Stimulated activated effector memory CD8-positive, alpha-beta T cell treated with anti-CD3 and anti-CD28 coated beads, Interleukin-12 subunit alpha, Interleukin-12 subunit beta, amount 100 ng/mL, for 72 hours (primary cell): Measurements from ENCODE around the gene DNAJC30.

Experiments
- ATAC-seq: fragments of 150-1000 bp; cut with Tn5 transposase; 2 replicates; pipeline ENCODE4 v1.10.0; 2021
- DNase-seq, 2 donors: peaks; one replicate each; pipeline ENCODE4 v3.0.0; 2021 to 2022; ENCODE audit warnings: low spot score in 2 of 2
- H3K27ac Mint-ChIP-seq: one replicate; pipeline ENCODE4 v1.8.0; 2022; ENCODE audit warnings: mild to moderate bottlenecking, mixed read lengths
- H3K36me3 Mint-ChIP-seq: one replicate; pipeline ENCODE4 v1.8.0; 2022; ENCODE audit warnings: mild to moderate bottlenecking, mixed read lengths
- H3K4me1 Mint-ChIP-seq: one replicate; pipeline ENCODE4 v1.8.0; 2022; ENCODE audit warnings: mixed read lengths
- H3K4me3 Mint-ChIP-seq: one replicate; pipeline ENCODE4 v1.8.0; 2022; ENCODE audit warnings: mild to moderate bottlenecking, mixed read lengths
- H3K9me3 Mint-ChIP-seq: one replicate; pipeline ENCODE4 v1.8.0; 2022; ENCODE audit warnings: mixed read lengths

The DNAJC30 gene

DNA sequence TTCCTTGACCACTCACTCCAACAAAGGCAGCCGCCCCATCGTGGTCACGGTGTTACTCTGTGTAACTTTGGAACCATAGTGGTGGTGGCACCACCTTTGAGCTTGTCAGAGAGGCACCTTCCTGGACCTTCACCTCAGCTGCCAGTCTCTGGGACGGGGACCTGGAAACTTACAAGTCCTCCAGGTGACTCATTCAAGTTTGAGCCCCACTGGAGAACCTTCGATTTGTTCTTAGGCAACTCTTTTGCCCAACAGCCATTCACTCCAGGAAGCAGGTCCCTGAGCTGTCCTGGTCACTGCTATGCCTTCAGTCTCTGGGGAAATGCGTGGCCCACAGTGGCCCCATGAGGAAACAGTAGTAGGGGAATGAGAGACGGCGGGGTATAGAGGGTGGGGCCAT lies 19.0 kb upstream of the DNAJC30 start:
- peak overlapping the region; percentile 79 for H3K27ac Mint-ChIP-seq
- H3K4me3 Mint-ChIP-seq, result no peak overlapping the region
- no peak for ATAC-seq
- H3K4me1 Mint-ChIP-seq, result peaks cover 23% of the 10 kb centered on the region
- peaks cover 83% of the 10 kb centered on the region for H3K36me3 Mint-ChIP-seq
- no peak for DNase-seq
- no peaks in the 10 kb centered on the region for H3K9me3 Mint-ChIP-seq

DNA sequence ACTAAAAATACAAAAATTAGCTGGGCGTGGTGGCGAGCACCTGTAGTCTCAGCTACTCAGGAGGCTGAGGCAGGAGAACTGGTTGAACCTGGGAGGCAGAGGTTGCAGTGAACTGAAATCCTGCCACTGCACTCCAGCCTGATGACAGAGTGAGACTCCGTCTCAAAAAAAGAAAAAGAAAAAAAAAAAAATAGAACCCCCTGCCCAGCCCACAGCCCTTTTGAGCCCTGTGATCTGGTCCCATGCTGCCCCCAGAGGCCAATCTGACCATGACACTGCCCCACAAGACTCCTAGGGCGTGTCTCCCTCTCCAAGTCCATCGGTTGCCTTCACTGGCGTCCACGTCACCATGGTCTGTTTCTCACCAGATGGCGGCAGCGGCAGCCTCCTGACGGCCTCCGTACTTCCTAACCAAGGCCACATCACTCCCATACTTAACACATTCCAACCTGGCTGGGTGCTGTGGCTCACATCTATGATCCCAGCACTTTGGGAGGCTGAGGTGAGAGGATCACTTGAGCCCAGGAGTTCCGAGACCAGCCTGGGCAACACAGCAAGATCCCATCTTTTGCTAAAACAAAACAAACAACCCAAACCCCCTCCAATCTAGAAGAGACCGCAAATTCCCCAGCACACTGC lies 18.2 kb upstream of the DNAJC30 start:
- Mint-ChIP-seq H3K27ac (peak overlapping the region; percentile 79), H3K9me3 (no peaks in the 10 kb centered on the region), H3K4me1 (peaks cover 15% of the 10 kb centered on the region), H3K4me3 (no peak overlapping the region), H3K36me3 (peaks cover 85% of the 10 kb centered on the region)
- DNase-seq, result no peak
- no peak for ATAC-seq

DNA sequence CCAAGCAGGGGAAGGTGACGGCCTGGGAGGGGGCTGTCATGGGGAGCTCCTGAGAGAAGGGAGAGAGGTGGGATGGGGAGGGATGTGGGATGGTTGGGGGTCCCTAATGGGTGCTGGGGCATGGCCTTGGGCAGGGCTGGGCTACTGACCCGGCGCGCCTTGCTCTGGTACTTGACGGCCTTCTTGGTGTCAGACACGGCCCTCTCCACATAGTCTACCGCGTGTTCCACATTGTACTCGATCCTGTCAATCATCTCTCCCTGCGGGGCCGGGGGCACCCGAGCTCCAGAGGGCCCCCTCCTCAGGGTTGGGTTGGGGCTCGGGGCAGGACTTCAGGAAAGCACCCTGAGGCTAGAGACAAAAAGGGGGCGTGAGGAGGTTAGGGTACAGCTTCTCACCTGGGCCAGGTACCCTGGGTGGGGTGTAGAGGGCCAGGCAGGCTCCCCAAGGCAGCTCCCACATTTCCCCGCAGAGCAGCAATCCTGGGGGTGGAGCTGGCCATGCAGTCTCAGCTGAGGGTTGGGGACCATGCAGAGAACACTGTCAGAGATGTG lies 17.4 kb upstream of the DNAJC30 start:
- peak overlapping the region; percentile 17 for H3K27ac Mint-ChIP-seq
- no peak for DNase-seq
- H3K4me3 Mint-ChIP-seq, result no peak overlapping the region
- no peak for ATAC-seq
- peaks cover 11% of the 10 kb centered on the region for H3K4me1 Mint-ChIP-seq
- H3K36me3 Mint-ChIP-seq, result peaks cover 86% of the 10 kb centered on the region
- no peaks in the 10 kb centered on the region for H3K9me3 Mint-ChIP-seq

DNA sequence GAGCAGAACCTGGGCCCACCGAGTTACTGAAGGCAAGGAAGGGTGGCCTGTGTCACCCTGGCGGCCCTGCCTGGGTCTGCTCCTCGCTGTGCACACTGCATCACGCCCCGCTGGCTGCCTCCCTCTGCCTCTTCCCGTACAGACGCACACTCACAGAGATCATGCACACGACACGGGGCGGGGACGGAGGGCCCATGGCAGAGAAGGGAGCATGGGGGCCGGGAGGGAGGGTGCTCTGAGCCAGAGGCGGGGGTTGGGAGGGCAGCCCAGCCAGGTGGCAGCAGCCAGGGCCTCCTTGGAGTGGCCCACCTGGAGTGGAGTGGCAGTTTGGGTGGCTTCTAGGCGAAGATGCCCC lies 16.8 kb upstream of the DNAJC30 start:
- Mint-ChIP-seq H3K9me3 (no peaks in the 10 kb centered on the region), H3K4me3 (no peak overlapping the region), H3K36me3 (peaks cover 92% of the 10 kb centered on the region), H3K27ac (peak overlapping the region; percentile 17), H3K4me1 (peaks cover 11% of the 10 kb centered on the region)
- DNase-seq (no peak), ATAC-seq (no peak)

DNA sequence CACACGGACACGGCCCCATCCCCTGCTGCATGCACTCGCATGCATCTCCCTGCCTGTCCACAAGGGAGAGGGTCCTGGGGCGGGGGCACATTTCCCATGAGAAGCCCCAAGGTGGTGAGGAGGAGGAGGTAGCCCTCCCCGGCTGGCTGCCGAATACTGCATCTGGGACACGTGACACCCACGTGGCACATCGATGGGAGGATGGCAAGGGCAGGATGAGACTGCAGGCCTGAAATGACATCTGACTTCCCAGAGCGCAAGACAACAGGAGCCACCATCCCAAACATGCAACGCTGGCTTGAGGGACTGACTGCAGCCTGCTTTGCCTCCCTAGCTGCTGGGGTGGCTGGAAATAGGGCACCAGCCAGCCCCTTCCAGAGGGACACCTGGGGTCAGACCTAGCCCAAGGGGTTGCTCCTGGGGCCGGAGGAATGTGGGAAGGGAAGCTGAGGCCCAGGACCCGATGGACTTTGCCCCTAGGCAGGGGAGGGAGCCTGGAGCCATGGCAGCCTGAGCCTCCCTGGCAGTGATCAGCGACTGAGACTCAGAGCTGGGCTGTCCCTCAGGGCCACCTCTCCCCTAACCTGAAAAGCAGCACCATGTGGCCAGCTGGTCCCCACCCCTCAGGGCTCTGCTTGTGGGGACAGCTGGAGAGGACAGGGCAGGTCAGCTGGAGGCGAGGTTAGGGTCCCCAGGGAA lies 16.3 kb upstream of the DNAJC30 start:
- ATAC-seq (no peak), DNase-seq (no peak)
- Mint-ChIP-seq H3K36me3 (peaks cover 94% of the 10 kb centered on the region), H3K27ac (peak overlapping the region; percentile 72), H3K4me1 (peaks cover 15% of the 10 kb centered on the region), H3K9me3 (no peaks in the 10 kb centered on the region), H3K4me3 (no peak overlapping the region)

DNA sequence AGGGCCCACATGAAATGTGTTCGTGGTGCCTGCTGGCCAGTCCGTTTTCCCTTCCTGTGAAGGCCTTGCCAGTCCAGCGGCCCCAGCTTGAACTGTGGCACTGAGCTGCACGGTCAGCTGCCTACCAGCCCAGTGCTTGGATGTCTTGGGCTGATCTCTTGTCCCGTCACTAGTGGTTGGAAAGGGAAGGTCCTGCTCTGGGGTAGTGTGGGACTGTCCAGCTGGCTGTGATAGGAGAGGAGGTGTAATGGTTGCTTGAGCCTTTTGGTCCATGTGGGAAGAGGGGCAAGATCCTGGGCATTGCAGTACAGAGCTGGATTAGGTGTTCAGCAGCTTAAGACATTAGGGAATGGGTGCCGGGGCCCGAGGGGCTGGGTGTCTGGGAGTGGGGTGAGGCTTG lies 15.2 kb upstream of the DNAJC30 start:
- H3K27ac Mint-ChIP-seq, result peak overlapping the region; percentile 72
- DNase-seq (no peak), ATAC-seq (no peak)
- H3K4me1 Mint-ChIP-seq, result peaks cover 18% of the 10 kb centered on the region
- no peaks in the 10 kb centered on the region for H3K9me3 Mint-ChIP-seq
- no peak overlapping the region for H3K4me3 Mint-ChIP-seq
- H3K36me3 Mint-ChIP-seq, result peaks cover 92% of the 10 kb centered on the region

DNA sequence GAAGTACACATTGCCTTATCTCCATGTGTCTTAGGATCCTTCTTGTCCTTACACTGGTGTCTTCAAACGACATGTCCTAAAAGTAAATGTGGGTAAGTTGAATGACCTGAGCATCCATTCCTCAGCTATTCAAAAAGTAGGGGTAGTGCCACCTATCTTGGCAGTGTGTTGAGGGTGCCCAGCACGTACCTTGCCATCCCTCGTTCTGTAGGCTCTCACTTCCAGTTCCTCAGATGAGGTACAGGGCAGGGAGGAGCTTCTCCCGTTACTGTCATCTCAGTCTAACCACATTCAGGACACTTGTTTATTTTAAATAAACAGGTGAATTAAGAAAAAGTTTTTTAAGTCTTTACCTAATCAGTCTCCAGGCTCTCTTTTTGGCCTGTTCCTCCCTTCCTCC lies 13.1 kb upstream of the DNAJC30 start:
- Mint-ChIP-seq H3K4me1 (peaks cover 7% of the 10 kb centered on the region), H3K36me3 (peaks cover 88% of the 10 kb centered on the region), H3K27ac (peak overlapping the region; percentile 56), H3K4me3 (no peak overlapping the region), H3K9me3 (no peaks in the 10 kb centered on the region)
- ATAC-seq (no peak), DNase-seq (no peak)

DNA sequence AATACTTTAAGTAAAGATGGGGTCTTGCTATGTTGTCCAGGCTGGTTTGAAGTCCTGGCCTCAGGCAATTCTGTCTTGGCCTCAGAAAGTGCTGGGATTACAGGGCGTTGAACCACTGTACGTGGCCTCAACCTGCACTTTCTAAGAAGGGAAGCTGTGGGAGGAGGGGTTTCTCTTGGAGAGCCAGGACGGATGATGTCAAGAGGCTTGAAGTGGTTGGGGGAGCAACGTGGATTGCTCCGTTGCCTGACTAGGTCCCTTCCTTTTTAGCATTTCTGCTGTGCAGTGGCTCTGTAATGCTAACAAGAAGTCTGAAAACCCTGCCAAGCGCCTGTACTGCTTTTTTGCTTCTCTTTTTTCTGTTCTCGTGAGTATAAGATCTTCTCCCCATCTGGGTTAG lies 7.4 kb upstream of the DNAJC30 start:
- no peak overlapping the region for H3K4me3 Mint-ChIP-seq
- no peak for DNase-seq

DNA sequence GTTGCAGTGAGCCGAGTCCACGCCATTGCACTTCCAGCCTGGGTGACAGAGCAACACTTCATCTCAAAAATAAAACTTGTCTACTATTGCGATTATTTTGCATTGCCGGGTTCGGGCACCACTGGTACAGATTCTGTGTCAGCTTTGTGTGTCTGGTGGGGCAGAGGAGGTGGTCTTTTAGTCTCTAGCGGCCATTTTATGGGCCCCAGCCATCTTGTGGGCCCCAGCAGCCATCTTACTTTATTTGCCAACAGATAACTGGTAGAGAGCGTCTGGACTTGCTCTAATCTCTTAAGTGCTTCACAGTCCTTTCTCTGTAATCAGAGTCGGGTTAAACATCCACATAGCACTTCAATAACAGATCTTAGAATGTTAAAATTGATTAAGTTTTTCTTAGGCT lies 5.0 kb upstream of the DNAJC30 start:
- peak overlapping the region; percentile 30 for H3K27ac Mint-ChIP-seq
- peaks cover 29% of the 10 kb centered on the region for H3K4me1 Mint-ChIP-seq
- no peak for DNase-seq
- H3K36me3 Mint-ChIP-seq, result peaks cover 90% of the 10 kb centered on the region
- no peak overlapping the region for H3K4me3 Mint-ChIP-seq
- no peak for ATAC-seq
- H3K9me3 Mint-ChIP-seq, result no peaks in the 10 kb centered on the region

More for the DNA sequence above, 7.4 kb upstream of the DNAJC30 start:
- no peaks in the 10 kb centered on the region for H3K9me3 Mint-ChIP-seq
- no peak for ATAC-seq
- peaks cover 93% of the 10 kb centered on the region for H3K36me3 Mint-ChIP-seq
- no peak overlapping the region for H3K27ac Mint-ChIP-seq
- H3K4me1 Mint-ChIP-seq, result peaks cover 27% of the 10 kb centered on the region

DNA sequence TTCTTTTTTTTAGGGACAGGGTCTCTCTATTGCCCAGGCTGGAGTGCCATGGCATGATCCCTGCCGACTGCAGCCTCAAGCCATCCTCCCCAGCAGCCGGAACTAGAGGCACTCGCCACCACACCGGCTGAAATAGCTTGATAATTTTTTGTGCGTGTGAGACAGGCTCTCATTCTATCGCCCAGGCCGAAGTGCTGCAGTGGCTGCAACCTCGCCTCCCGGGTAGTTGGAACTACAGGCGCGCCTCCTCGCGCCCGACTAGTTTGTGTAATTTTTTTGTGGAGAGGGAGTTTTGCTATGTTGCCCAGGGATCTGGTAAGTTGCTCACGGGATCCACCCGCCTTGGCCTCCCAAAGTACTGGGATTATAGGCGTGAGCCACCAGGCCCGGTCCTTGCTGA lies 2.1 kb upstream of the DNAJC30 start:
- no peak for ATAC-seq
- no peak for DNase-seq
- Mint-ChIP-seq H3K36me3 (peaks cover 78% of the 10 kb centered on the region), H3K27ac (no peak overlapping the region), H3K4me3 (peak overlapping the region; percentile 96), H3K9me3 (no peaks in the 10 kb centered on the region), H3K4me1 (peaks cover 43% of the 10 kb centered on the region)

DNA sequence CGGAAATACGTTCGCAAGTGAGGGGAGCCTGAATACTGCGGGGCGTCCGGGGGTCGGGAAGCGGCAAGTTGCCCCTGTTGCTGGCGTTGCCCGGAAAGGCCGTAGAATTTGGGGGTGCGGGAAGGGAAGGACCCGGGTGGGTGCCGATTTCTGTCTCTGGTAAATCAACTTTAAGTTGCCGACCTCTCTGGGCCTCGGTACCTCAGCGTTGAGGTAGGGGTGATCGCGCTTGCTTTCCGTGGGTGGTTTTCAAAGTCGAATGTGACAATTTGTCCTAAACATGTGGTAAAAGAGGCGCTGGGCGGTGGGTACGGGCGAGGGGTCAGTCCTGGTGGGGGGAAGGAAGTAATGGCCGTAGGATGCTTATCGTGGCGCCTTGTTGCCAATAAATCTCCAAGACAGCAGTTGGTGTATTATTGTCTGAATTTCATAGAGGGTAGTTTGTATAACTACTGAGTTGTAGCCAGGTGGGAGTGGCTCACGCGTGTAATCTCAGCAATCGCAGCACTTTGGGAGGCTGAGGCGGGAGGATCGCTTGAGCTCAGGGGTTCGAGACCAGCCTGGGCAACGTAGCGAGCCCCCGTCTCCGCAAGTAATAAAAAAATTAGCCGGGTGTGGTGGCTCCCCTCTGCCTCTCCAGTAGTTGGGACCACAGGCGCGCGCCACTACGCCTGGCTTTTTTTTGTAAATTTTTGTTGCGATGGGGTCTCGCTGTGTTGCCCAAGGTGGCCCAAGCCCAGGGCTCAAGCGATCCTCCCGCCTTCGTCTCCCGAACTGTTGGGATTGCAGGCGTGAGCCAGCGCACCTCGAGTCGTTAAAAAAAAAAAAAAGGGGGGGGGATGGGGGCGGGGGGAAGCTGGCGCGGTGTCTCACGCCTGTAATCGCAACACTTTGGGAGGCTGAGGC lies 788 bp upstream of the DNAJC30 start:
- Mint-ChIP-seq H3K4me3 (peak overlapping the region; percentile 96), H3K27ac (peak overlapping the region; percentile 97), H3K9me3 (no peaks in the 10 kb centered on the region), H3K36me3 (peaks cover 67% of the 10 kb centered on the region), H3K4me1 (peaks cover 32% of the 10 kb centered on the region)
- ATAC-seq, result no peak
- DNase-seq, result no peak

DNA sequence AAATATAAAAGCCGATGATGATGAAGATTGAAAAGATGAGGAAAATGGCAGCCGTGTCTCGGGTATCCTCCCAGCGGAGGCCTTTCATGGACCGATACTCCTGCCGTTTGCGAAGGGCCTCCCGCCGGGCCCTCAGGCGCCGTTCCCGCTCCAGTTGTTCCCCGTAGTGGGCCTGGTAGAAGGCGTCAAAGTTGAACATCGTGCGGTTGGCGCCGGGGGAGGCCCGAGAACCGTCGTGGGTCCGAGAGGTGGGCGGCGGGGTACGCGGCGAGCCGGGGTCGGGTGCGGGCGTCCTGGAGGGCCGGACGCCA lies 553 bp downstream of the DNAJC30 start:
- Mint-ChIP-seq H3K9me3 (no peaks in the 10 kb centered on the region), H3K27ac (peak overlapping the region; percentile 97), H3K36me3 (peaks cover 67% of the 10 kb centered on the region), H3K4me3 (peak overlapping the region; percentile 96), H3K4me1 (peaks cover 25% of the 10 kb centered on the region)
- ATAC-seq (no peak), DNase-seq (no peak)

DNA sequence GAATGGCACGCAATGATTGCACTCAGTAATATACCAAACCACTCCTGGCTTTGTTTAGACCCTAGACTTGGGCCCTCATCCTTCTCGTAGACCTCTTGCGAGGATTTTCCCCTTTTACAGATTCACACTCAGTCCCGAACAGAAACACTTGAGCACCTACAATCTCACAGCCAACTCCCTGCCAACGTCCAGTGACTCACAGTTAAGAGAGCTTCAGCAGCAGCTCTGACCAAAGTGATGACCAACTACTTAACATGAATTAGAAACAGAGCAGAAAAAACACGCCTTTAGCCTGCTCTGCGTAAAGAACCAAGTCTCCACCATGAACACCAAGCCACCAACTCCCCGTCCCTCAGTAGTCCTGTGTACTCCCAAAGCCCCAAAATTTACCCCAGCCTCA lies 2.2 kb downstream of the DNAJC30 start:
- Mint-ChIP-seq H3K36me3 (peaks cover 56% of the 10 kb centered on the region), H3K9me3 (no peaks in the 10 kb centered on the region), H3K4me3 (peak overlapping the region; percentile 96), H3K4me1 (peaks cover 25% of the 10 kb centered on the region), H3K27ac (peak overlapping the region; percentile 20)
- ATAC-seq, result no peak
- no peak for DNase-seq

DNA sequence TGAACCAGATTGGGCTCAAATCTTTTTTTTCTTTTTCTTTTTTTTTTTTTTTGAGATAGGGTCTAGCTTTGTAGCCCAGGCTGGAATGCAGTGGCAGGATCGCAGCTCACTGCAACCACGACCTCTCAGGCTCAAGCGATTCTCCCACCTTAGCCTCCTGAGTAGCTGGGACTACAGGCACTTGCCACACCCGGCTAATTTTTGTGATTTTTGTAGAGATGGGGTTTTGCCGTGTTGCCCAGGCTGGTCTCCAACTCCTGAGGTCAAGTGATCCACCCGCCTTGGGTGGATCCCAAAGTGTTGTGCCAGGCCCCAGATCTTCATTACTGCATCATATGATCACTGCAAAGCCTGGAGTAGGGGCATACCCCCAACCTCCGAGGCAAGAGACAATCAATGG lies 2.8 kb downstream of the DNAJC30 start:
- no peak overlapping the region for H3K27ac Mint-ChIP-seq
- no peak overlapping the region for H3K4me3 Mint-ChIP-seq
- peaks cover 51% of the 10 kb centered on the region for H3K36me3 Mint-ChIP-seq
- DNase-seq (no peak), ATAC-seq (no peak)
- peaks cover 25% of the 10 kb centered on the region for H3K4me1 Mint-ChIP-seq
- no peaks in the 10 kb centered on the region for H3K9me3 Mint-ChIP-seq

DNA sequence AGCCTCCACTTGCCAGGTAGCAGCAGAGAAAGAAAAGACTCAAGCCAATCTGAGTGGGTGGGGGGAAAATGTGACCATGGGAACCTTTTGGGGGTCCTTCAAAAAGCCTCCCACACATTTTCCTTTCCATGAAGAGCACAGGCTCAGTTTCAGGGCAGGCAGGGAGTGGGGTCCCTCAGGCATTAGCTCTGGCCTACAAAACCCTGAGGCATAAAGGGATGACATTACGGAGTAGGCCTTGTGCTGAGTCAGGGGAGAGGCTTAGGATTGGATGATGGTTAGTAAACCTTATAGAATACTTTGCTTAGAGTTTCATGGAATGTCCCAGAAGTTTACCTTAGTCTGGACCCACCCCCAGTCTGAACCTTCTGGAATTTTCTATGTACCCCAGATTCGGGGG lies 3.5 kb downstream of the DNAJC30 start:
- ATAC-seq (no peak), DNase-seq (no peak)
- H3K27ac Mint-ChIP-seq, result no peak overlapping the region
- H3K36me3 Mint-ChIP-seq, result peaks cover 47% of the 10 kb centered on the region
- no peak overlapping the region for H3K4me3 Mint-ChIP-seq
- H3K4me1 Mint-ChIP-seq, result peaks cover 25% of the 10 kb centered on the region
- no peaks in the 10 kb centered on the region for H3K9me3 Mint-ChIP-seq
